WTC11 (cell line): Measurements from ENCODE around the gene LRRC31. TPM values are rescaled to one million over a fixed set of nuclear protein-coding genes. Genes with fewer than 3 reads are reported as not detected.

Experiments
- ATAC-seq: fragments of 200-7000 bp; cut with Tn5 transposase; 2 replicates; pipeline ENCODE4 v1.10.0; 2021; ENCODE audit warnings: mild to moderate bottlenecking, moderate library complexity
- CTCF ChIA-PET: fragments of 300-600 bp; sonication (Branson Sonifier 250); formaldehyde crosslinking; loops from one replicate; lab custom pipeline; 2021; ENCODE audit warnings: antibody characterized with exemption; lab: Charles Lee
- POLR2A ChIA-PET: fragments of 350-600 bp; sonication (Branson Sonifier 250); formaldehyde crosslinking; loops from one replicate; lab custom pipeline; 2021; ENCODE audit warnings: antibody characterized with exemption; lab: Charles Lee
- DNase-seq: peaks from one replicate; pipeline ENCODE4 v3.0.0; 2021; ENCODE audit warnings: low spot score
- H3K27ac Mint-ChIP-seq: 2 replicates; pipeline ENCODE4 v1.8.0; 2021; ENCODE audit warnings: mixed read lengths
- H3K27me3 Mint-ChIP-seq: 2 replicates; pipeline ENCODE4 v1.8.0; 2021; ENCODE audit warnings: low read depth, mild to moderate bottlenecking, moderate library complexity, mixed read lengths
- H3K36me3 Mint-ChIP-seq: 2 replicates; pipeline ENCODE4 v1.8.0; 2021; ENCODE audit warnings: mixed read lengths
- H3K4me1 Mint-ChIP-seq: 2 replicates; pipeline ENCODE4 v1.8.0; 2022; ENCODE audit warnings: mixed read lengths
- H3K4me3 Mint-ChIP-seq: 2 replicates; pipeline ENCODE4 v1.8.0; 2021; ENCODE audit warnings: mild to moderate bottlenecking, moderate library complexity, mixed read lengths
- H3K9me3 Mint-ChIP-seq: 2 replicates; pipeline ENCODE4 v1.8.0; 2021; ENCODE audit warnings: mixed read lengths
- CTCF ChIP-seq: fragments of 200-600 bp; IDR thresholded peaks from 2 replicates; pipeline ENCODE4 v1.8.0; 2022; ENCODE audit warnings: antibody characterized with exemption
- GABPB1 ChIP-seq: sonication (generic); formaldehyde crosslinking; IDR thresholded peaks from 2 replicates; pipeline ENCODE4 v1.8.1; 2023; ENCODE audit warnings: mild to moderate bottlenecking, missing genetic modification reagents
- HMGXB4 ChIP-seq: sonication (generic); formaldehyde crosslinking; IDR thresholded peaks from 2 replicates; pipeline ENCODE4 v1.8.1; 2023; ENCODE audit warnings: mild to moderate bottlenecking, moderate library complexity, missing genetic modification reagents
- JUN ChIP-seq: sonication (generic); formaldehyde crosslinking; IDR thresholded peaks from 2 replicates; pipeline ENCODE4 v1.8.0; 2023; ENCODE audit warnings: mild to moderate bottlenecking, missing genetic modification reagents
- KAT7 ChIP-seq: sonication (generic); formaldehyde crosslinking; IDR thresholded peaks from 2 replicates; pipeline ENCODE4 v1.8.1; 2023; ENCODE audit warnings: missing genetic modification reagents, mild to moderate bottlenecking, borderline replicate concordance
- NFE2L1 ChIP-seq: sonication (generic); formaldehyde crosslinking; IDR thresholded peaks from 2 replicates; pipeline ENCODE4 v1.8.1; 2023; ENCODE audit warnings: missing genetic modification reagents
- NFYB ChIP-seq: sonication (generic); formaldehyde crosslinking; conservative IDR thresholded peaks from 2 replicates; pipeline ENCODE4 v1.8.0; 2022; ENCODE audit warnings: low read depth, missing genetic modification reagents
- NR2C2 ChIP-seq: sonication (generic); formaldehyde crosslinking; IDR thresholded peaks from 2 replicates; pipeline ENCODE4 v1.8.0; 2022; ENCODE audit warnings: mild to moderate bottlenecking, missing genetic modification reagents
- PRRX2 ChIP-seq: fragments of 250-450 bp; sonication (Bioruptor Pico); IDR thresholded peaks from 2 replicates; pipeline ENCODE4 v1.8.0; 2021; ENCODE audit warnings: mild to moderate bottlenecking
- SMAD3 ChIP-seq: sonication (generic); formaldehyde crosslinking; IDR thresholded peaks from 2 replicates; pipeline ENCODE4 v1.8.0; 2022; ENCODE audit warnings: missing genetic modification reagents, mild to moderate bottlenecking, borderline replicate concordance
- SMAD4 ChIP-seq: sonication (generic); formaldehyde crosslinking; IDR thresholded peaks from 2 replicates; pipeline ENCODE4 v1.8.0; 2022; ENCODE audit warnings: mild to moderate bottlenecking, missing genetic modification reagents
- SP1 ChIP-seq: sonication (generic); formaldehyde crosslinking; conservative IDR thresholded peaks from 2 replicates; pipeline ENCODE4 v1.8.1; 2022; ENCODE audit warnings: missing genetic modification reagents
- TEAD1 ChIP-seq: sonication (generic); formaldehyde crosslinking; IDR thresholded peaks from 2 replicates; pipeline ENCODE4 v1.8.0; 2022; ENCODE audit warnings: mild to moderate bottlenecking, missing genetic modification reagents
- ZBTB21 ChIP-seq: sonication (generic); formaldehyde crosslinking; IDR thresholded peaks from 2 replicates; pipeline ENCODE4 v1.8.1; 2023; ENCODE audit warnings: mild to moderate bottlenecking, missing genetic modification reagents, borderline replicate concordance
- ZNF317 ChIP-seq: sonication (generic); formaldehyde crosslinking; IDR thresholded peaks from 2 replicates; pipeline ENCODE4 v1.8.1; 2023; ENCODE audit warnings: low read depth, mild to moderate bottlenecking, moderate library complexity, missing genetic modification reagents, borderline replicate concordance
- ZNF671 ChIP-seq: fragments of 250-450 bp; sonication (Bioruptor Pico); IDR thresholded peaks from 2 replicates; pipeline ENCODE4 v1.8.0; 2021; ENCODE audit warnings: mild to moderate bottlenecking
- total RNA-seq: library from RNA; stranded (reverse); gene quantifications from 3 replicates; pipeline ENCODE4 v1.2.3, GENCODE V29; 2021
- TF ChIP-seq, protein P1 (sequence below): fragments of 250-450 bp; sonication (Bioruptor Pico); IDR thresholded peaks from 2 replicates; pipeline ENCODE4 v1.8.0; 2021; ENCODE audit warnings: mild to moderate bottlenecking
- TF ChIP-seq, protein P2 (sequence below): fragments of 250-450 bp; sonication (Bioruptor Pico); conservative IDR thresholded peaks from 2 replicates; pipeline ENCODE4 v1.9.0; 2021; ENCODE audit warnings: mild to moderate bottlenecking
- TF ChIP-seq, protein P3 (sequence below): sonication (generic); formaldehyde crosslinking; conservative IDR thresholded peaks from 2 replicates; pipeline ENCODE4 v1.8.1; 2023; ENCODE audit warnings: mild to moderate bottlenecking, low read depth, missing genetic modification reagents, moderate library complexity
- TF ChIP-seq, protein P4 (sequence below): fragments of 250-450 bp; sonication (Bioruptor Pico); IDR thresholded peaks from 2 replicates; pipeline ENCODE4 v1.9.0; 2021; ENCODE audit warnings: mild to moderate bottlenecking

Gene LRRC31
- total RNA-seq, 1 experiment from 2014 or later: not detected

DNA sequence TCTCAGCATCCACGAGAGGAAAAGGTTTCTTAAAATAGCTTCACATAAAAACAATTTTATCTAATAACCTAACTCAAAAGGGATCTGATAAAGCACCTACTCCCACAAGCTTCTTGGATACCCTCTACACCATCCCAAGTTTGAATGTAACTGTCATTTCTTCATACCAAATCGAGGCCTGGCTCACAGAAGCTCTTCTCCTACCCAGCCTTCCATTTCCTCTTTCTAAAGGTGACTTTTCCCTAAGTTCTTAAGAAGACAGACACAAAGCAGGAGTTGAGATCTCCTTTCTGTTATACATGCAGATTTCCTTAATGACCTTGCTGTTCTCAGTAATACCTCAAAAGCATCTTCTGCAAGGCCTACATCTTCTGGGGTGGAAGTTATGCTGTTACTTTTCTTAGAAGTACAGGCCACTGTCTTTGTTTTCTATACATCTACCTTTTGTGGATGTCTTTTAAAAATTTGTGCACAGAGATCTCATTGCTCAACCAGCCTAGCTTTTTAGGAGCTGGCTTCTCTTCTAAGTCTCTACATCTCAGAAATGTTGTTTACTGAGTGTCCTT is 60.4 kb downstream of the LRRC31 start (continued):
- no peak for TF ChIP-seq SP1 (CRISPR knock-in tag)
- TF ChIP-seq, protein P1, sequence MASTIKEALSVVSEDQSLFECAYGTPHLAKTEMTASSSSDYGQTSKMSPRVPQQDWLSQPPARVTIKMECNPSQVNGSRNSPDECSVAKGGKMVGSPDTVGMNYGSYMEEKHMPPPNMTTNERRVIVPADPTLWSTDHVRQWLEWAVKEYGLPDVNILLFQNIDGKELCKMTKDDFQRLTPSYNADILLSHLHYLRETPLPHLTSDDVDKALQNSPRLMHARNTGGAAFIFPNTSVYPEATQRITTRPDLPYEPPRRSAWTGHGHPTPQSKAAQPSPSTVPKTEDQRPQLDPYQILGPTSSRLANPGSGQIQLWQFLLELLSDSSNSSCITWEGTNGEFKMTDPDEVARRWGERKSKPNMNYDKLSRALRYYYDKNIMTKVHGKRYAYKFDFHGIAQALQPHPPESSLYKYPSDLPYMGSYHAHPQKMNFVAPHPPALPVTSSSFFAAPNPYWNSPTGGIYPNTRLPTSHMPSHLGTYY (CRISPR knock-in tag): no peak
- TF ChIP-seq SMAD3 (CRISPR knock-in tag): no peak
- no peak for TF ChIP-seq SMAD4 (CRISPR knock-in tag)
- no peak for TF ChIP-seq HMGXB4 (CRISPR knock-in tag)
- TF ChIP-seq NR2C2: no peak
- TF ChIP-seq JUN (CRISPR knock-in tag): no peak
- TF ChIP-seq ZBTB21 (CRISPR knock-in tag): no peak

DNA sequence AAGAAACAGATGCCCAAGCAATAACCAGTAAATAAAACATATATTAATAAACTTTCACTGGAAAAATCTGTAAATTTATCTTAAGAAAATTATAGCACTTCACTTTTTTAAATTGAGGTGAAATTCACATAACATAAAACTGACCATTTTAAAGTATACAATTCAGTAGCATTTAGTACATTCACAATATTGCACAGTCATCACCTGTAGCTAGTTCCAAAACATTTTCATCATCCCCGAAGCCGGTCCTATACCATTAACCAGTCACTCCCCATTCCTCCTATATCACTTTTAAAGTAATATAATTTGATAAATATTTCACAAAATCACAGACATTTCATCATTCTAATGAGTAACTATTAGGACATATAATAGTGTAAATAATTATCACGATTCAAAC is 65.1 kb downstream of the LRRC31 start:
- ChIA-PET POLR2A (no interaction called here), CTCF (no interaction called here)
- Mint-ChIP-seq H3K9me3 (no peaks in the 10 kb centered on the region), H3K36me3 (peaks cover 6% of the 10 kb centered on the region; the same call in 1 of the 2 replicates), H3K4me1 (peaks cover 5% of the 10 kb centered on the region), H3K27ac (no peak overlapping the region), H3K27me3 (no peaks in the 10 kb centered on the region; the same call in 1 of the 2 replicates), H3K4me3 (no peak overlapping the region)
- ATAC-seq (no peak), DNase-seq (no peak)
- no peak for TF ChIP-seq GABPB1 (CRISPR knock-in tag)
- no peak for TF ChIP-seq PRRX2 (CRISPR knock-in tag)
- TF ChIP-seq, protein P2, sequence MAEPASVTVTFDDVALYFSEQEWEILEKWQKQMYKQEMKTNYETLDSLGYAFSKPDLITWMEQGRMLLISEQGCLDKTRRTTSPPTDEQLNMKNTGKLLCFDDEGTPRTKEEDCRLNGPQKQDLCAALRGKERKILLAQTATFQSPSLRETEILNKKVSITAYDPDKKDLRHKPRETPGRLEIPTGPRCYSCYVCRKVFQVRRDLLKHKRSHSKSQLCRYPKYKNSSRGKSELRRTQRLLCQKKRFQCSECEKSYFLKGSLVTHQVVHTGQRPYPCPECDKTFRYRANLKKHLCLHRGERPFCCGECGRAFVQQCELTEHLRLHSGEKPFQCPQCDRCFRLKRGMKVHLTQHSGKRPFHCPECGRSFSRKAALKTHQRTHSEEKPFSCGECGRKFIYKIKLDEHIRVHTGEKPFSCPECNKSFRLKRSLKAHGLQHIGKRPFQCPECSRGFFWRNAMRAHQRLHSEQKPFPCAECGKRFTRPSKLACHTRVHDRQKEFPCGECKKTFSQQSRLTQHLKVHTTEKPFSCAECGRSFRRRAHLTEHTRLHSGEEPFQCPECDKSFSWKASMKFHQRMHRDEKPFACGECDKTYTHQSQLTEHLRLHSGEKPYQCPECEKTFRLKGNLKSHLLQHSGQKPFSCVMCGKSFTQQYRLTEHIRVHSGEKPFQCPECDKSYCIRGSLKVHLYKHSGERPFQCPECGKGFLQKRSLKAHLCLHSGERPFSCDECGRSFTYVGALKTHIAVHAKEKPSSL: no peak
- no peak for TF ChIP-seq NFYB (CRISPR knock-in tag)
- no peak for TF ChIP-seq NFE2L1 (CRISPR knock-in tag)
- TF ChIP-seq ZNF671 (CRISPR knock-in tag): no peak
- TF ChIP-seq, protein P3, sequence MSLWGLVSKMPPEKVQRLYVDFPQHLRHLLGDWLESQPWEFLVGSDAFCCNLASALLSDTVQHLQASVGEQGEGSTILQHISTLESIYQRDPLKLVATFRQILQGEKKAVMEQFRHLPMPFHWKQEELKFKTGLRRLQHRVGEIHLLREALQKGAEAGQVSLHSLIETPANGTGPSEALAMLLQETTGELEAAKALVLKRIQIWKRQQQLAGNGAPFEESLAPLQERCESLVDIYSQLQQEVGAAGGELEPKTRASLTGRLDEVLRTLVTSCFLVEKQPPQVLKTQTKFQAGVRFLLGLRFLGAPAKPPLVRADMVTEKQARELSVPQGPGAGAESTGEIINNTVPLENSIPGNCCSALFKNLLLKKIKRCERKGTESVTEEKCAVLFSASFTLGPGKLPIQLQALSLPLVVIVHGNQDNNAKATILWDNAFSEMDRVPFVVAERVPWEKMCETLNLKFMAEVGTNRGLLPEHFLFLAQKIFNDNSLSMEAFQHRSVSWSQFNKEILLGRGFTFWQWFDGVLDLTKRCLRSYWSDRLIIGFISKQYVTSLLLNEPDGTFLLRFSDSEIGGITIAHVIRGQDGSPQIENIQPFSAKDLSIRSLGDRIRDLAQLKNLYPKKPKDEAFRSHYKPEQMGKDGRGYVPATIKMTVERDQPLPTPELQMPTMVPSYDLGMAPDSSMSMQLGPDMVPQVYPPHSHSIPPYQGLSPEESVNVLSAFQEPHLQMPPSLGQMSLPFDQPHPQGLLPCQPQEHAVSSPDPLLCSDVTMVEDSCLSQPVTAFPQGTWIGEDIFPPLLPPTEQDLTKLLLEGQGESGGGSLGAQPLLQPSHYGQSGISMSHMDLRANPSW (CRISPR knock-in tag): no peak
- TF ChIP-seq ZNF317 (CRISPR knock-in tag): no peak
- TF ChIP-seq KAT7 (CRISPR knock-in tag): no peak
- TF ChIP-seq, protein P4, sequence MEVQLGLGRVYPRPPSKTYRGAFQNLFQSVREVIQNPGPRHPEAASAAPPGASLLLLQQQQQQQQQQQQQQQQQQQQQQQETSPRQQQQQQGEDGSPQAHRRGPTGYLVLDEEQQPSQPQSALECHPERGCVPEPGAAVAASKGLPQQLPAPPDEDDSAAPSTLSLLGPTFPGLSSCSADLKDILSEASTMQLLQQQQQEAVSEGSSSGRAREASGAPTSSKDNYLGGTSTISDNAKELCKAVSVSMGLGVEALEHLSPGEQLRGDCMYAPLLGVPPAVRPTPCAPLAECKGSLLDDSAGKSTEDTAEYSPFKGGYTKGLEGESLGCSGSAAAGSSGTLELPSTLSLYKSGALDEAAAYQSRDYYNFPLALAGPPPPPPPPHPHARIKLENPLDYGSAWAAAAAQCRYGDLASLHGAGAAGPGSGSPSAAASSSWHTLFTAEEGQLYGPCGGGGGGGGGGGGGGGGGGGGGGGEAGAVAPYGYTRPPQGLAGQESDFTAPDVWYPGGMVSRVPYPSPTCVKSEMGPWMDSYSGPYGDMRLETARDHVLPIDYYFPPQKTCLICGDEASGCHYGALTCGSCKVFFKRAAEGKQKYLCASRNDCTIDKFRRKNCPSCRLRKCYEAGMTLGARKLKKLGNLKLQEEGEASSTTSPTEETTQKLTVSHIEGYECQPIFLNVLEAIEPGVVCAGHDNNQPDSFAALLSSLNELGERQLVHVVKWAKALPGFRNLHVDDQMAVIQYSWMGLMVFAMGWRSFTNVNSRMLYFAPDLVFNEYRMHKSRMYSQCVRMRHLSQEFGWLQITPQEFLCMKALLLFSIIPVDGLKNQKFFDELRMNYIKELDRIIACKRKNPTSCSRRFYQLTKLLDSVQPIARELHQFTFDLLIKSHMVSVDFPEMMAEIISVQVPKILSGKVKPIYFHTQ (CRISPR knock-in tag): no peak
- no peak for TF ChIP-seq CTCF
- TF ChIP-seq TEAD1 (CRISPR knock-in tag): no peak
- TF ChIP-seq, all 79 proteins: peak for 0
